ENCODE results near the gene ALS2CL. TPM values are rescaled to one million over a fixed set of nuclear protein-coding genes. Genes with fewer than 3 reads are reported as not detected.

ALS2CL gene
- total and polyA plus RNA-seq, 2 experiments from 2014 or later: 3.4 to 11.8 TPM

GRCh38 chr3:46674031-46674845, 19.2 kb downstream of the ALS2CL start:
- peaks cover 4% of the 10 kb centered on the region; the same call in 2 of the 3 replicates for H3K36me3 Mint-ChIP-seq (ENCODE audit: low read depth)
- no peak overlapping the region for H2AFZ ChIP-seq
- no peaks in the 10 kb centered on the region for H3K9me3 Mint-ChIP-seq
- H3F3A ChIP-seq (replicated peaks; ENCODE audit: low read depth): no peaks in the 10 kb centered on the region
- H3K27ac ChIP-seq (ENCODE audit: low read depth): no peak overlapping the region
- H3K4me3 ChIP-seq: no peak overlapping the region
- ATAC-seq (peak; percentile 12; the same call in 1 of the 3 replicates), DNase-seq (ENCODE audit: low spot score) (no peak)
- H3K27ac Mint-ChIP-seq: no peak overlapping the region
- H3K27me3 ChIP-seq (ENCODE audit: insufficient read depth): no peaks in the 10 kb centered on the region
- no peaks in the 10 kb centered on the region; the same call in 2 of the 3 replicates for H3K4me1 Mint-ChIP-seq
- H4K20me1 ChIP-seq (replicated peaks; ENCODE audit: insufficient read depth): no peaks in the 10 kb centered on the region; the same call in 1 of the 2 replicates
- peaks cover 10% of the 10 kb centered on the region for H3K27me3 Mint-ChIP-seq (ENCODE audit: insufficient read depth, low read depth, poor library complexity)
- TF ChIP-seq CTCF (conservative IDR thresholded peaks at IDR 0.05; ENCODE audit: low read depth in 2 of 2) (peak; percentile 41 to 45), ZNF462 (CRISPR knock-in tag; IDR thresholded peaks at IDR 0.05) (no peak), POLR2AphosphoS5 (IDR thresholded peaks at IDR 0.05; ENCODE audit: low read depth) (no peak)
- H3K36me3 ChIP-seq (ENCODE audit: insufficient read depth): no peaks in the 10 kb centered on the region
- H3K9me2 ChIP-seq (ENCODE audit: insufficient read depth): 0 out of 2 replicates have a peak, but pooled peaks cover 4% of the 10 kb centered on the region
- no peak overlapping the region for H3K4me2 ChIP-seq
- no peaks in the 10 kb centered on the region for H3K4me1 ChIP-seq (ENCODE audit: insufficient read depth)
- H3K79me2 ChIP-seq (replicated peaks; ENCODE audit: insufficient read depth): no peaks in the 10 kb centered on the region
- H3K4me3 Mint-ChIP-seq: no peak overlapping the region

Data from GM23338 (cell line).